NT2/D1 (cell line): ENCODE measurements around the gene ASCL2.

Experiments
- SUZ12 ChIP-seq: IDR thresholded peaks from 2 replicates; pipeline ENCODE4 v1.6.1; 2011; ENCODE audit not compliant: insufficient read length, insufficient read depth; ENCODE audit errors: extremely low read depth
- YY1 ChIP-seq: IDR thresholded peaks from 2 replicates; pipeline ENCODE4 v1.6.1; 2011; ENCODE audit not compliant: insufficient read length, insufficient read depth
- ZNF274 ChIP-seq: IDR thresholded peaks from 2 replicates; pipeline ENCODE4 v1.6.1; 2011; ENCODE audit warnings: mild to moderate bottlenecking, low read depth, low read length

GRCh38 chr11:2290351-2290841 is 20.0 kb upstream of the ASCL2 start:
- no peak for TF ChIP-seq YY1
- TF ChIP-seq ZNF274: no peak
- no peak for TF ChIP-seq SUZ12
